GM19438 (cell line): ENCODE results near the gene MRPL24.

Source experiments
- ATAC-seq: cut with Tn5 transposase; IDR thresholded peaks from one replicate; pipeline ENCODE4 v1.9.1; 2021; ENCODE audit warnings: low read depth; ENCODE audit not compliant: unreplicated experiment

MRPL24 gene

DNA sequence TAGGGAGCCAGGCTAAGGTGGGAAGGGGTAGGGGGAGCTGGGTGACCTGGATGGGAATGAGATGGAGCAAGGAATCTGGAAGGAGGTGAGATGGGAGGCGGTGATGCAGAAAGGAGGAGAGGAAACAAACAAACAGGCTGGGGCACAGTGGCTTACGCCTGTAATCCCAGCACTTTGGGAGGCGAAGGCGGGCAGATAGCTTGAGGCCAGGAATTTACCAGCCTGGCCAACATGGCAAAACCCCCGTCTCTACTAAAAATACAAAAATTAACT is 46.3 kb downstream of the MRPL24 start:
- no peak for ATAC-seq

DNA sequence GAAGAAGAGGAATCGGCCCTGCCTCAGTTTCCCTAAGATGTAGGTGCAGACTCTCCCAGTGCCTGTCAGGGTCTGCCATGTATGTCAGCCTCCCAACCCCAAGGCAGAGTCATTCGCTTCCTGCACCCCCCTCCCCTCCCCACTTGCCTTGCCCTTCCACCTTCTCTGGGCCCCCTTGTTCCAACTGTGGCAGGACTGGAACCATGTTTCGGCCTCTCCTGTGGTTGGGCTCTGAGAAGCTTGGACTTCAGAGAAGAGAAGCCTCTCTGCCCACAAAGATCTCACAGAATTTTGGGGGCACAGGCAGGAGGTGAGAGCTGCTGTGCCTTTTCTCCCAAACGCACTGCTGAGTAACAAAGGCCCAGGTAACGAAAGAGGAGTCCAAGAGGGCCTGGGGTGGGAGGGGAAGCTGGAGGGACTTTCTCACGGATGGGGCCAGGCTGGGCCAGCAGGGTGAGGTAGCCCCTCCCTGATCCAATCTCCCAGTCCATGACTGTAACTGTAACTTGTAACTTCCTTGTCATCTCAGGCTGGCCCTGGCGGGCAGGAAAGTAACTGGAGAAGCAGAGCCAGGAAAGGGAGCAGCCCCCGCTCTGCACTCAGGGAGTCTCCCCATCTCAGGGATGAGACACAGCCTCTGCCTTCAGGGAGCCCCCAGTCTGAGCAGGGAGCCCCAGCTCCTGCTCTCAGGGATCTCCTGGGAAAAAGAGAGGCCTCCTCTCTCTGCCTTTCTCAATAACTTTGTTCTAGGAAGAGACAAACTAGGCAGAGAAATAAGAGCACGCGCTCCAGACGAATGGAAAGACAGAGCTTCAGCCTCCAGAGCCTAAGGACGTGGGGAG is 46.8 kb downstream of the MRPL24 start:
- ATAC-seq = no peak

DNA sequence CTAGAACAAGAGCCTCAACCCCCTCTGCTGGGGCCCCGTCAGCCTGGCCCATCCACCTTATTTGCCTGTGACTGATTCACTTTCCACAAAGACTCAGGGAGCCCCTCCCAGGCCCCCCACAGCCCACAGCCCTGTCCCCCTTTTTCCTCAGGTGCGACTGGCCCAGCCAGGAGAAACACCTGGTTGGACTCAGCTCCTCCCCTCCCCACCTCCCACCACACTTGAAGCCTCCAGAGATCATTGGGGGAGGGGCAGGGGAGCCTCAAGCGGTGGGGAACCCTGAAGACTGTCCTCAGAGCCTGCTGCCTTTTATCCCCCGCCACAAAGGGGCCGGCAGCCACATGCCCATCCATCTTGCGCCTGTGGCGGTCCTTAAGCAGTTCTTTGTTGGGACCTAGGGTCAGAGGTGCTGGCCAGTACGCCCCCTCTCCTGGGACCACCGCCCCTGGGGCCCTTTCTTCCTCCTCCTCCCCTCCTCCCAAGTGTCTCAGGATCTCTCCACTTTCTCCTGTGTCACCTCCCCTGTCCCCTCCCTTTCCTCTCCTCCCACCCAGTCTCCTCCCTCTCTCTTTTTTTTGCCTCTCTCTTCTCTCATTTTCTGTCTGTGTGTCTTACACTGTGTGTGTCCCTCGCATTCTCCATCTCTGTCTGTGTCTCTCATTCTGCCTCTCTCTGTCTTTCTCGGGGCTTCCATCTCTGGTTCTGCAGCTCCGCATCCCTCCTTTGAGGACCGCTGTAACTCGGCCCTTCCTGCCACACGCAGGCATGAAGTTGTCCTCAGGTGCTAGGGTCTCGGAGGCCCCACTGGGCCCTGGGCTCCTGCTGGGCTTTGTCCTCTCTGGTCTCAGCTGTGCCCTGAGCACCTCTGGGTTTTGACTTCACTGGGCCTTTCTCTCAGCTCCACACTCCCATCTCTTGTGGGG is 47.7 kb downstream of the MRPL24 start:
- ATAC-seq = no peak

DNA sequence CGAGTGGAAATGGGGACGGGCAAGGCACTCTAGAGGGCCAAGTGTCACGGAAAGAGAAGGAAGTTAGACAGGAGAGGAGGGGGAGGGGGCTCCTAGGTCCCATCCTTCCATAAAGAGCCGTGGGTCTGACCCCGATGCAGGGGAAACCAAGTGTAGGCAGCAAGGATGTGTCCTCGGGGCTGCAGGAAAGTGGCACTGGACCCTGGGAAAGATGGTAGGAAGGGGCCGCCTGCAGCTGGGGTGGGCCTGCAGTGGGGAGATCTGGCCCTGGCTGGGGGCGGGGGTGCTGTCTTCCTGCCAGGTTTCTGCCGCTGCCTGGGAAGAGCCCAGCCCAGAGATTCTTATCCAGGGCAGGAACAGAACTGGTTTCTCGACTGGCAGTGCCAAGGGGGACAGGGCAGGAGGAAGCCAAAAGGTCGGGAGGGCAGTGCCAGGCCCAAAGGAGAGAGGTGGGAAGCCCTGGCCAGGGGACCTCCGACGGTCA is 48.4 kb downstream of the MRPL24 start:
- no peak for ATAC-seq

DNA sequence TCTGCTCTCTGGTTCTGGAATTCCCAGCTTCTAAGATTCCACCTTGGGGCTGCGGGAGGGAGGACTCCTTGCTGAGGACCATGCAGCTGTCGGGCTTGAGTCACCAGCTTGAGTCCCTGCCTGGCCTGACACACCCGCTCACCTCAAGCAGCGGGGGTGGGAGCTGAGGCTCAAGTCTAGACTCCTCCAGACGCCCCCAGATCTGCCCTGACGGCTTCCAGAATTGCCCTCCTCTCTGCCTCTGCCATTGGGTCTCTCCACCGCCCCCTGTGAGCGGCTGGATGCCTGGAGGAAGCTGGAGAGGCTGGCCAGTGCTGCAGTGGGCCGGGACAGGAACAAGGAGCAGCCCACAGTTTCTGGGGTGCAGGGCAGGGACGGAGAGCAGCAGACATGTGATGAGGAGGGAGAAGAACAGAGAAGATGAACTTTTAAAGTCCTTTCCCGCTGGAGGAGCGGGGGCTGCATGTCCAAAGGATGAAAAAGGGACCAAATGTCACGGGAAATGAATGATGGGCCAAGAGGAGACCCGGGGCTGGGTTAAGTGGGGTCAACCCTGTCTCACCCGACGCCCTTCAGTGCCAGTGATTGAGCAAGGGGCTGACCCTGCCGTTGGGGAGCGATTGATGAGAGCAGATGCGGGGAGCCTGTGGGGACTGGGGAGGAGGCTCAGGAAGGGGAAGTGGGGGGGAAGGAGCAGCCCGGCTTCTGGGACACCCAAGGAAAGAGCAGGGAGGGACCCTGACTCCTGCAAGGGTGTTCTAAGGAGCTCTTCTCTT is 49.0 kb downstream of the MRPL24 start:
- no peak for ATAC-seq

DNA sequence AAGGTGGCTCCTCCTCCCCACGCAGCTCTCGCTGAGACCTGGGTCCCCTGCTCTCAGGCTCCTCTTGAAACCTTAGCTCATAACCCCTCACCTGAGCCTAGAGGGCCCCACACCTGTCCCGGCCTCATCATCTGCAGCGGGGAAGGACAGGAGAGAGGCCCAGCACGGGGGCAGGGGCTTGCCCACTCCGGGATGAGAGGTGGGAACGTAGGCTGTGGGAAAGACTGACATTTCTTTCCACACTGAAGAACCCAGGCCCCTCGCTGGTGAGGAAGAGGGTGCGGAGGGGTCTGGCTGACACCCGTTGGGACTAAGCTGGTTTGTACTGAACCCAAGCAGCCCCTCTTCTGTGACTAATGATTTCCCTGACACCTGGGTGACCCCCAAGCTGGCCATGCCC is 49.7 kb downstream of the MRPL24 start:
- no peak for ATAC-seq

DNA sequence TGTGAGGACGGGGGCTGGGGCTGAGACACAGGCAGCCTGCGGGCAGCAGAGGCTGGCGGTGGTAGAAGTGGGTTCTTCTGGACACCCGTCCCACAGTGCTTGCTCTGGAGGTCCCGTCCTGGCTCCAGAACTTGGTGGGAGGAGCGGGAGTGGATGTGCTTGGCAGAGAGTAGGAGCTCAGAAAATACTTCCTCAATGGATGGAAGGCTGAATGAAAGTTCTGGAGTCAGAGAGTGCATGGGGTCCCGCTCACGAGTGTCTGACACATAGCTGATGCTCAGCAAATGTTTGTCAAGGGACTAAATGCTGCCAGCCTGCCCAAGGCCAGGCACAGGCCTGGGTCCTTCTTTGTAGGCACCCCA is 50.2 kb downstream of the MRPL24 start:
- ATAC-seq = no peak

DNA sequence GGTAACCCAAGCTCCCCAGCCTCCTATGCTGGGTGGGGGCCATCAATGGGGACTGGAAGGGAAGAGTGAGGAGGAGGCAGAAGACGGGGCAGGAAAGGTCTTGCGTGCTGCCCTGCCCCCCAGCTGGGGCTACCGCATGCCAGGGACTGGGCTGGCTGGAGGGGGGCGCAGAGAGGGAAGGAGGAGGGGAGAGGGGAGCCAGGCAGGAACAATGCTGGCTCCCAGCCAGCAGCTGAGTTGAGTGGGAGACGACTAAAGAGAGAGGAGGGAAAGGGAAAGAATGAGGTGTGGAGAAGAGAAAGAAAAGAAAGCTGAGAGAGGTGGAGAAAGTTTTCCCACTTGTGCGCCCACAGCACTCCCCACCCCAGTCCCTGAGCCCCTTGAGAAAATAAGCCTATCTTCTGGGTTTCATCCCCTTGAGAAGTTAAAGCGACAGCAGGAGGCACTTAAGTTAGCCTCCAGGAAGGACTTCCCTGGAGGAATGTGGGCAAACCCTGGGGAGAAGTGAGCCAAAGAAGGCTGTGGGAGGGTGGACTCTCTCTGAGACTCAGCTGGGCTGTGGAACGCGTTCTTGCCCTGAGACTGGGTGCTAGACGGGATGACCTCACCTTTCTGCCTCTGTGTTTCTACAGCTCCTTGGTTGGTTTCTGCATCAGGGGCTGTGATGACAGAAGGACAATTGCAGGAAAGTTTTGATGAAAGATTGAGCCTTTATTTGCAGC is 50.8 kb downstream of the MRPL24 start:
- no peak for ATAC-seq

DNA sequence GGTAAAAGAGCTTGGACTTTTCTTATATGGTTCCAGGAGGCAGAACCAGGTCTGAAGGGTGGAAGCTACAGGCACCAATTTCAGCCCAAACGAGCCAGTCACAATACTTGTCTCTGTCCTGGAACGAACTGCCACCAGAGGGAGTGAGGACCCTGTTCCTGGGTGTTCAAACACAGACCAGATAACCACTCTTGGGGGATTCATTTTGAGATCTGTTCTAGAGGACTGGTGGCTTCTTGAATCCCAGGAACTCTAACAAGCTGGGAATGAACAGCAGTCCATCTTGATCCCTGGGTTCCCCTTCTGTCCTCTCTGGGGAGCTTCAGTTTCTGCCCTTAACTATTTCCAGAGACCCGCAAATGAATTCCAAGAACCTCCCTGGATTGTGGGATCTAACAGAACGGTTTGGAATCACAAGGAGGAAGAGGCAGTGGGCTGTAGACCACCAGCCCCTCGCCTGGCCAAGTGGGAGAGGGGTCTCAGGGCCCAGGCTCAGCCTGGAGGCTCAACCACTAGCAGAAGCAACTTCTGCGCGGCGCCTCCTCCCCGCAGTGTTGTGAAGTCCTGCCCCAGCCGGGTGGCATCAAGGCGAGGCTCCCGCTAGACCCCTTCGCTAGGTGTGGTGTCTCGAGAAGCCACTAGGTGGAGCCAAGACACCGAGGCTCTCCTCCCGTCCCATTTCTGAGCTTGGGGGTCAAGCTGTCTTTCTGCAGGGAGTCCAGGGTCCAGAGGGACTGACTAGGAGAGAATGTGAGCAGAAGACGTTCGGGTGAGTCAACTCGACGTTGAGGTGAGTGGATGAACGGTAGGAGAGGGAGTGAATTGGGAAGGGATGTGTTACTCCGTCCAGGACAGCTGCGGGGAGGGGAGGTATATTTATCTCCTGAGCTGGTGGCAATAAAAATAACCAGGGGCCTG is 51.6 kb downstream of the MRPL24 start:
- ATAC-seq = peak; percentile 74
